Inferior parietal cortex (tissue), 1 donor: ENCODE results near the gene METTL15.
"Not testable (repeated sequence)": the region's sequence is repeated elsewhere in the genome, so short reads cannot be mapped to it uniquely, and the experiment has no call there.

ENCODE experiments used
- DNase-seq: peaks from one replicate; pipeline ENCODE4 v3.0.0-alpha.2; 2016; ENCODE audit errors: extremely low spot score

METTL15 gene, protein sequence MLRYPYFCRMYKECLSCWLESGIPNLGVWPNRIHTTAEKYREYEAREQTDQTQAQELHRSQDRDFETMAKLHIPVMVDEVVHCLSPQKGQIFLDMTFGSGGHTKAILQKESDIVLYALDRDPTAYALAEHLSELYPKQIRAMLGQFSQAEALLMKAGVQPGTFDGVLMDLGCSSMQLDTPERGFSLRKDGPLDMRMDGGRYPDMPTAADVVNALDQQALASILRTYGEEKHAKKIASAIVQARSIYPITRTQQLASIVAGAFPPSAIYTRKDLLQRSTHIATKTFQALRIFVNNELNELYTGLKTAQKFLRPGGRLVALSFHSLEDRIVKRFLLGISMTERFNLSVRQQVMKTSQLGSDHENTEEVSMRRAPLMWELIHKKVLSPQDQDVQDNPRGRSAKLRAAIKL

DNA sequence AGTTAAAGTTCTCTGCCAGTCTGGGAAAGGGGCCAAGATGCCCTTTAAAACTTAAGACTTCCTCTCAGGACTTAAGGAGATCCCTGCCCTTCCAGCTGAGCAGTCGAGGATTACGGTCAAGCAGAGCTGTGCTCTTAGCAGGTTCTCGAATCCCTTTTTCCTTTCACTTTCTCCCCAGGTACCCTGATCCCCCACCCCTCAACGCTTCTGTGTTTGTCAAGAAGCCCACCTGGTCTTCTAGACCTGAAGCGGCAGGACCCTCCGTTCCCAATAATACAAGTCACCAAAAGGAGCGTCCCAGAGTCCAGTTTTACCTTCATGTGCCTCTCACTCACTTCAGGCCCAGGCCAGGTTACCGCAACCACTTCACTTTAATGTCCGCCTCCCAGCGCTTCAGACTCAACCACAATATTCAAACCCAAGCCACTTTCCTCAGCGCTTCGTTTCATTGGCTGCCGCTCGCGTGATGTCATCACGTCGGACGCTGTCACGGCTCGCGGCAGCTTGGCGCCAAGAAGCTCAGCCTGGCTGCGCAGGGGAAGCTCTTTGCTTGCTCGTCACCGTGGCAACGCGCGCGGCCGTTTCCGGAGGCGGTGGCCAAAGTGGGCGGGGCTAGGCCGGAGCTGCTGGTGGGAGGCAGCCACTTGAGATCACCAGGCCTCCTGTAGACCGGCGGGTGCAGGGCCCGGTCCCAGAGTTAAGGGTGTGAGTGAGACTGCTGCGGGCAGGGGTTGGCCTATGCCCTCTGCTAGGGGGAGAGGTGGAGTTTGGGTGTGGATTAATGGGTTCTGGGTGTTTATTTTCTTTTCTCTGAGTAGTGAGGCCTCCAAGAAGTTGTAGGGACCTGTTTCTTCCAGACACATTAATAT is at the start of gene METTL15, which contains the start of gene KIF18A:
TSS of gene METTL15 (plus strand) at position 639 of the 869 bp plus-strand sequence. CDS start 4,947 bp downstream, outside the sequence.
TSS of gene KIF18A (minus strand) at position 407 of the 869 bp plus-strand sequence. CDS start 10,209 bp downstream, outside the sequence.
- peak; percentile 98 for DNase-seq

DNA sequence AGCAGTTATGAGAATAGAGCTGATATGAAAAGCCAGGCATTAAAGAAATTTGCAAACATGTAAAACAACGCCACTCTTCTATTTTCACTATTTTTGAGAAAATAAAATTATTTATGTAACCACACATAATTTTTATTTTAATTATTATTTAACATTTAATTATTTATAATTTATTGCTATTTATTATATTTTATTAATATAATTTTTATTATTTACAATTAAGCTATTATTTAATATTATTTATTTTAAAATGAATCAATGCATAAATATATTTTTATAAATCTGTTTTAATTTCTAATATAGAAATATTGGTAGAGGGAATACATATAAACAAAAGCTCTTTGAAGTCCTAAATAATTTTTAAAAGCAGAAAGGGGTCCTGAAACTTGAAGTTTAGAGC is 36.9 kb upstream of the METTL15 start:
- DNase-seq = no peak

DNA sequence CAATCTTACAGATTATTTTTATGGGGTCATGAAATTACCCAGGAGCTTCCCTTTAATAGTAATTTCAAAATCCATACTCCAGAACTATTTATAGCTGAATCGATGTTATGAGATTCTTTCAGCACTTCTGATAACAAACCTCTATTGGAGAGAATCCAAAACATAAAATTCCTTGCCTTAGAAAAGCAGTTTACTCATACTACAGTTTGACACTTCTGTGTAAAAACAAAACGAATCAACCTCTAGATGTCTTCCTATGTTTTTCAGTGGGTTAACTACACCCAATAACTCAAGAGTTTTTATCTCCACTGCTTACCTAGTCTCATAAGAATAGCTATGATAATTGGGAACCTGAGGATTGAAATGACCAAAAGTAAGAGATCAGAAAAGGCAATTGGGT is 35.9 kb upstream of the METTL15 start:
- DNase-seq = no peak

DNA sequence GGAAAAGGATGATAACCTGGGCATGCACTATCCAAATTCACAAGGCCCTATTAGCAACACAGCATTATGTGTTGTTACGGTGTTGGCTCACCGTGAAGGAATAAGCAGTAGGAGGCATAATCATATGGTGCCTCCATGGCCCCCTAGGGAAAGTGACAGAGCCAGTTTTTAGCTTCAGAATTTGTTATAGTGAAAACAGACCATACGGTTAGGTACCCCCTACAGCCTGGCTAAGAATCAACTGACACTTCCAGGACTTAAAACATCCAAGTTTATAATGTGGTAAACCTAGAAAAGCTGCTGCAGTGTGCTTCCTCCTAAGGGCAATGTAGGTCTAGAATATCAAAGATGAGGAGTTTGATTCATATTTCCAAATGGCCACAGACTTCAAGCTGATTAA is 30.7 kb upstream of the METTL15 start:
- DNase-seq = no peak

DNA sequence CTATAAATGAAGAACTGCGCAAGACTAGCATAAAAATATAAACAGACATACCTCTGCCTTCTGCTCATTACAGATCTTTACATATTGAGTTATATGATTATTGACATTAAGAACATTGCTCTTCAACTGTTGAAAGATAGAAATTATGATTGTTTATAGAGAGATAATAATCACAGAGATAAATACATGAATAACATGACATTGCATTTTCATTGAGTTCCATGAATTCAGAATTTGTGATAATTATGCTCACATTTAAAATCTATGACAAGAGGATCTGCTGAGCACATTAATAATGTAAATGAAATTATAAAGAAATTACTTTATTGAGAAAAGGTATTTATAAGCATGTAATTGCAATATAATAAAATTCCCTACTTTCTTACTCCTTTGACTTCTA is 25.1 kb upstream of the METTL15 start:
- DNase-seq = no peak

DNA sequence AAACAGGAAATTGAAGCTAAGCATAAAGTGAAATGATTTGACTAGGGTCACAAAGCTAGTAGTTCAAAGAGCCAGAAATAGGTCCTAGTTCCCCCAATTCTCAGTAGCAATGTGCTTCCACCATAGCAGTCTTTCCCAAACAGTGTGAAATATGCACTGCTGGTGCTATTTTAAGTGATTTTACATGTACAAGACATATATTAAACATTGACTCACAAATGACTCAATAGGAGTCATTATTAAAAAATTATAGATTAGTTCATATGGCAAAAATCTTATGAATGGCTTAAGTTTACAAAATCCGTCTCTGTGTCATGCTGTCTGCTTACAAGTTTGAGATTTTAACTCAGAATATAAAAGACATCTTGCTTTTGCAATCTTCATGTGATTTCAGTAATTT is 21.6 kb upstream of the METTL15 start:
- no peak for DNase-seq

DNA sequence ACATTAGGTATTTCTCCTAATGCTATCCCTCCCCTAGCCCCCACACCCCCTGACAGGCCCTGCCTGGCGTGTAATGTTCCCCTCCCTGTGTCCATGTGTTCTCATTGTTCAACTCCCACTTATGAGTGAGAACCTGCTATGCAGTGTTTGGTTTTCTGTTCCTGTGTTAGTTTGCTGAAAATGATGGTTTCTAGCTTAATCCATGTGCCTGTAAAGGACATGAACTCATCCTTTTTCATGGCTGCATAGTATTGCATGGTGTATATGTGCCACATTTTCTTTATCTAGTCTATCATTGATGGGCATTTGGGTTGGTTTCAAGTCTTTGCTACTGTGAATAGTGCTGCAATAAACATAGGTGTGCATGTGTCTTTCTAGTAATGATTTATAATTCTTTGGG is 21.0 kb upstream of the METTL15 start:
- not testable (repeated sequence) for DNase-seq

DNA sequence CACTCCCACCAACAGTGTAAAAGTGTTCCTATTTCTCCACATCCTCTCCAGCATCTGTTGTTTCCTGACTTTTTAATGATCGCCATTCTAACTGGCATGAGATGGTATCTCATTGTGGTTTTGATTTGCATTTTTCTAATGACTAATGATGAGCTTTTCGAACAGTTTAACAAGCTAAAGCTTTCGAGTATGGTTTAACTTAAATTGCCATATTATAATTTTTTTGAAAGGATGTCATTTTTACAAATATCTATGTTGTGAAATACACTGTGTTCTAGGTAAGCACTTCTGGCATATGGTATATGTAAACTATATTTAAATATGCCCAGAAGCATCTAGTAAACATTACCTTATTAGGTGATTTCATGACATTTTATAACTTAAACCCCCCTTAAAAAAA is 20.5 kb upstream of the METTL15 start:
- not testable (repeated sequence) for DNase-seq

DNA sequence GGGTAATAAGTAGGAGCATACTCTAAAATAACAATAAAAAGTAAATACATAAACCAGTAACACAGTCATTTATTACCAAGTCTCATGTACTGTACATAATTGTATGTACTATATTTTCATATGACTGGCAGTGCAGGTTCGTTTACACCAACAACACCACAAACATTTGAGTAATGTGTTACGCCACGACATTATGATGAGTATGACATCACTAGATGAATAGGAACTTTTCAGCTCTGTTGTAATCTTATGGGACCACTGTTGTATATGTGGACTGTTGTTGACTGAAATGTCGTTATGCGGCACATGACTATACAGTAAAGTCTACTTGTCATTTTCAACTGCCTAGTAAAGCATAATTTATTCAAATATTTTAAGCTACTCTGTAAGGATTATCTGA is 18.8 kb upstream of the METTL15 start:
- no peak for DNase-seq

DNA sequence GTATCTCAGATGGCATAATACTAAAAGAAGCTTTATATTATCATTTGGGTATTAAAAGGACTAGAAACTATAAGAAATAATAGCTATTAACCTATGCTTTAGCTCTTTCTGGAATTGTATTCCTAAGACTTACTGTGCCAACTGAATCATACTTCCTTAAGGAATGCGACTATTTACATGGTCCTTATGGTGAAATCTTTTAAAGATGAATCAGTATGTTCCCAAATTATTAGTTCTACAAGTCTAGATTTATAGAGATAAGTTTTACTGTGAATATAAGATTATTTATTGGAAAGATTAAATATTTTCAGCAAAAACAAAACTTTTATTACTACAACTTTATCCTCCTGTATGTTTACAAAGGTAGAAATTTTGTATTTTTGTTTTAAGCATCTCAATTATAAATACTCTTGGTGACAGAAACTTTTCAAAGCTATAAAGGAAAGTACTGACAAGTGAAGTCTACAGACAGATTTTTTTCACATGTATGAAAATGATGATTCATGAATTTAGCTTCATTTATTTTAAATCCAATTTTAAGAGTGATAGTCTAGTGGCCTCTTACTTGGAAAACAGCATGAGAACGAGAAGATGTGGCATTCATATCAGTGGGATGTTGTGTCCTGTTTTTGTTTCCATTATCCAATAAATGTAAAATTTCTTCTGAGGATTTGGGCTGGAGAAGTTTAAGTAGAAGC is 18.0 kb upstream of the METTL15 start:
- no peak for DNase-seq

DNA sequence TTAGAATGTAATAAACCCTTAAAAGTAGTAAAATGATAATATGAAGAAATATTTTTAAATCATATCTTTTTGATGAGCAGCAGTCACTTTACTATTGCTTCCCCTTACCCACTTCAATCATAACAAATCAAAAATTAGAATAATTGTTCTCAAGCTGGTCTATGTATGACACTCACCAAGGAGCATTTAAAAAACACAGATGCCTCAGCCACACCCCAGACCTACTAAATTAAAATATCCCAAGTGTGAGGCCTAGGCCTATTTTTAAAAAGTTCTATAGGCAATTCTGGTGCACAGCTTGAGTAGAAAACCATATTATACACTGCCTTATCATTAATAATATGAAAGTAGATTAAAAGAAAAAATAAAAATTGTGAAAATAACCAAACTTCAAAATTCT is 15.4 kb upstream of the METTL15 start:
- no peak for DNase-seq

DNA sequence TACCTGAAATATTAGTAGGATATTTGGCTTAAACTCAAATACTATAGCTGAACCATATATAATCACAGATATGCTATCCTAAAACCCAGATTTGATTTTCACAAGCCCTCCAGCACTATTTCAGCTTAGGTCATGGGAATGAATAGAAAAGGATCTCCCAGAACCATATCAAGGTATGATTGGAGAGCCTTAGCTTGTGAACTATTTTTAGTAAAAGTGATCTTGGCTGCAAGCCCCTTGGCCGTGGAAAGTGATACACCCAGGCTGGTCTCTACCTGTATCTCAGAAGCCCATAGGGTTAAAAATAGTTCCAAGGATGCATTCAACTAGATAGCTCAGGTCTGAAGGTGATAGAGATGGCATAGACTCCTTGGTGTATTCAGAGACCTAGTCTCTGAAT is 9.9 kb upstream of the METTL15 start:
- DNase-seq = no peak

DNA sequence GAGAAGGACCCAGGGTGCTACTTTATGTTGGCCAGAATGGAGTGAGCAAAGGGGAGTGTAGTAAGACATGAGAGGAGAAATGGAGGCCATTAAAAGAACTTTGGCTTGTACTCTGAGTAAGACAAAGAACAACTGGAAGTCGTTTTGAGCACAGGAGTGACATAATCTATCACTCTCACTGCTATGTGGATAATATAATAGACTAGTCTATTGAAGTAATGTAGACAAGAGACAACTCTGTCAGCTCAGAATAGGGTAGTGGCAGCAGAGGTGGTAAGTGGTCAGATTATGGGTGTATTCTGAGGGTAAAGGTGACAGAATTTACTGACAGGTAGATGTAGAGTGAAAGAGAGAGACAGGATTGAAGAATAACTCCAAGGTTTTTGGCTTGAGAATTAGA is 8.5 kb upstream of the METTL15 start:
- no peak for DNase-seq

DNA sequence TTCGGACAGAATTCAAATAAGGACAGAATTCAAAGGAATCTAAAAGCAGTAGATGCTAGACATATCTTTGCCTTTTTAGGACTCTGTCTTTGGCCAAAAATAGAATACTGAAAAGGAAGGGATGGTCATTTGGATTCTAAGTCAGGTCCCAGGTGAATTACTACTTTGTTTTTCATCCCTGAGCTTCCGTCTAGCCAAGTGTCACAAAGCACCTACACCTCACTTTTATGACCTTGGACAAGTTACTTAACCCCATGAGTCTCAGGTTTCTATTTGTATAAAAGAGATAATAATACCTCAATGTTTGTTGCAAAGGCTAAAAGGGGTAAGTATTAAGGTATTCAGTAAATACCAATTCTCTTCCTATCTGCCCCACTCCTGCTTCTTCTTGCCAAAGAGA is 7.5 kb upstream of the METTL15 start:
- no peak for DNase-seq

DNA sequence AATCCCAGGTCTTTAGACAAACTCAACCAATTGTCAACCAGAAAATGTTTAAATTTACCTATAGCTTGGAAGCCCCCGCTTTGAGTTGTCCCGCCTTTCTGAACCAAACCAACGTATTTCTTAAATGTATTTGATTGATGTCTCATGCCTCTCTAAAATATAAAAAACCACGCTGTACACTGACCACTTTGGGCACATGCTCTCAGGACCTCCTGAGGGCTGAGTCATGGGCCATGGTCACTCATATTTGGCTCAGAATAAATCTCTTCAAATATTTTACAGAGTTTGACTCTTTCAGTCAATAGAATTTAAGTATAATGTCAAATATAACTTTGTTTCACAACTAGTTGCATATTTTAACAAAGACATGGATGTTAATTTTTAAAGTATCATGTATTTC is 5.9 kb upstream of the METTL15 start:
- DNase-seq = not testable (repeated sequence)

DNA sequence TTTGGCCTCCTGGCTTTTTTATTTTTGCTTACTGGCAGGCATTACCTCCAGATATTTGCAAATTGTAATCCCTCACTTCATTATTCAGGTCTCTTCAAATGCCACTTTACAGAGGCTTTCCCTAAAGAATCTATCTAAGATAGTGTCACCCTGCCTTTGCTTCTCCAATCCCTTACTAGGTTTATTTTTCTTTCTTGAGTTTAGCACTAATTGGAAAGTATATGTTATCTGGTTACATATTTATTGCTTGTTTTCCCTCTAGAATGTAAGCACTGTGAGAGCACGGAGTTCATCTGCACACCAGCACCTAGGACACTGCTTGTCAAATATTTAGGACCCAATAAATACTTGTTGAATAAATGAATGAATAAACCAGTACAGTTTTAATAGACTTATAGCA is 3.8 kb upstream of the METTL15 start:
- no peak for DNase-seq

DNA sequence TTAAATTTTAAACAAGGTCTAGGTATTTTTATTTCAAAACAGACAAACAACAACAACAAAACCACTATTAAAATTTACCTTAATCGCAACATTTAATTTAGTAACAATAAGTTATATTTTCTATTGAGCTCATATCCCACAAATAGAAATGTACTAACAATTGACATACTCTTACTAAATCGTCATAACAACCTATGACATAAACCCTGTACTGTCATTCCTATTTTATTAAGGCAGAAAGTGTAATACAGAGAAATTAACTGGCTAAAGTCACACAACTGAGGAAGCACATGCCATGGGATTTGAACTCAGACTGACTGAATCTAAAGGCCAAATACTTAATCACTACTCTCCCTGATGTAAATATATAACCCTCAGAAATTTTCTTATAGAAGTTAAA is 3.2 kb upstream of the METTL15 start:
- no peak for DNase-seq

DNA sequence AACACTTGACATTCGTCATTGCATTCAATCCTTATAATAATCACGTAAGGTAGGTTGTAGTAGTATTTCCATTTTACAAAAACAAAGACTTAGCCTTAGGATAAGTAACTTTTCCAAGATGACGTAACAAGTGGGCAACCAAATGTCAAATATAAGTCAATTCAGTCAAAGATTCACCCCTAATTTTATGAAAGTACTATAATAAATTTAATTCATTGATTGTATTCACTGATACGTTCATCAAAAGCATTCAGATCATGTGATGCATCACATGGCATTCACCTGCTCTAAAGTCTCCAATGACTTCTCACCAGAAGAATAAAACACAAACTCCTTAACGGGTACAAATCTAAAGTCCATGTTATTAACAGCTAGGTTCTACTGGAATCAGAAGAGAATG is 2.3 kb upstream of the METTL15 start:
- DNase-seq = no peak

DNA sequence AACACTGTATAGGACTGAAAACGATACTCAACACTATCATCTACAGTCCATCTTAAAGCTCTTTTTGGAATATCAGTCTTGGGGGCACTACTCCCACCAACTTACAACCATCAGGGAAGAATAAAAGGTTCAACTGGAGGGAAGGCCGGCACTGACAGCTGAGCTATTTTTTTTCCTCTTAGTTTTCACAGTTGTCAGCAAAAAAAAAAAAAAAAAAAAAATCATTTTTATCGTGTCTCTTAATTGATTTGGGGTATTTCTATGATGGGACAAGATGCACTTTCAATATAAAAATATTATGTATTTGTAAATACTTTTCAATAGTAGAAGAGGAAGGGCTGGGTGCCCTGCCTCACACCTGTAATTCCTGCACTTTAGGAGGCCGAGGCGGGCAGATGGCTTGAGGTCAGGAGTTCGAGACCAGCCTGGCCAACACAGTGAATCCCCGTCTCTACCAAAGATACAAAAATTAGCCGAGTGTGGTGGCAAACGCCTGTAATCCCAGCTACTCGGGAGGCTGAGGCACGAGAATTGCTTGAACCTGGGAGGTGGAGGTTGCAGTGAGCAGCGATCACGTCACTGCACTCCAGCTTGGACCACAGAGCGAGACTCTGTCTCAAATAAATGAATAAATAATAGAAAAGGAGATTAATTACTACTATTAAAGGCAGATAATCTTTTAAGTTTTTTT is 1.7 kb upstream of the METTL15 start:
- no peak for DNase-seq

DNA sequence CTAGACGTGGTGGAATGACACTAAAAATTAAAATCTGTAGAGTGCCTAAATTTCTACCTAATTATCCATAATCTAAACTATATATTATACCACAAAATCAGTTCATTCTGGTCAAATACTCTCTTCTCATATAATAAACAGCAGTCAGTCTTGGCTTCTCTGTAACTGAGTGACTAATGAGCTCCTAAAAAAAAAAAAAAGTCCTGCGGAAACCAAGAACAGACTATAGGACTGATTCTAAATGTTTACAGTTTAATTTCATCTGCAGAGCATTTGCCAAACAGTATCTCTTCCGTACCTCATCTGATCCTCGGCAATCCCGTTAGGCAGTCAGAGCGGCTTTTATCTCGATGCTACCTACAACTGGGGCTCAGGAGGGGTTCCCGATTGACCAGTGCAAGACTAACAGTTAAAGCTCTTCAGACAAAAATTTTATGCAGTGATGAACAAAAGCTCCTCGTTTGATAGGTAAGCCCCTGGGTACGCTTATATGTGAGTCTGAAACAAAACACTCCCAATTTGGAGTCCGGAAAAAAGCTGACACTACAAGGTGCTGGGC is 918 bp upstream of the METTL15 start:
- DNase-seq = no peak

DNA sequence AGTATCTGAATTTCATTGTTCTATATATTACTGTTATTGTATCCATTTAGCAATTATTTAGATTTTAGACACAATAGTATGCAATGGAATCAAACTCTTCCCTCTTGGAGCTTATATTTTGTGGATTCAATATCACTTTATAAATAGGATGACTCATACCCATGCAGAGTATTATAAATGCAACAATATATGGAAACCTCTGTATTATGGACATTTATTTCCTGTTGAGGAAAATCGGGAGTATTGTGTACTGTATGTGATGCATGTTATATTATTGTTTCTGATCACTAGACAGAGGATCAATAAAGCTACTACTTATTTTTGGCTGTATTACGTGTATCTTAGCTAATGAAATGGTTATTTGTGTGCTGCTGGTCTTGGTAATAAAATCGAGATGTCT is 770 bp downstream of the METTL15 start:
- no peak for DNase-seq
